NCI-H748 (cell line): ENCODE measurements around the gene LGALS9.

ENCODE experiments used
- DNase-seq: peaks from one replicate; lab custom pipeline; 2025; ENCODE audit not compliant: unreplicated experiment; lab: John Stamatoyannopoulos, UW

The LGALS9 gene

GRCh38 chr17:27602721-27603420, 28.1 kb upstream of the LGALS9 start:
- peak; percentile 59 for DNase-seq

DNA sequence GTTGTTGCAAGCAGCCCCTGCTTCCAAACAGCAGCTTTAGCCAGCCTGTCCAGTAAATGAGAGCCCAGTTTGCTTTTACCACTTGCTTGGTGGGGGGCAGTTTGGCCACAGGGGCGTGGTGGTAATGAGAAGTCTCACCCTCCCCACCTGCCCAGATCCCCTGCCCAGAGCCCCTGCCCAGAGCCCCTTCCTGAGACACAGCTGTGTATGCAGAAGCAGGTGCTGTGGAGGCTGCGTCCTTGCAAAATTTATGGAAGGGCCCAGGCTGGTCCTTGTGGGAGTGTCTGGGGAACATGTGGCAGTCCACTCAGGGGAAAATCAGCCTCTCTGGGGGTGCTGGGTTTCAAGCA, 27.6 kb upstream of the LGALS9 start:
- DNase-seq = no peak

DNA sequence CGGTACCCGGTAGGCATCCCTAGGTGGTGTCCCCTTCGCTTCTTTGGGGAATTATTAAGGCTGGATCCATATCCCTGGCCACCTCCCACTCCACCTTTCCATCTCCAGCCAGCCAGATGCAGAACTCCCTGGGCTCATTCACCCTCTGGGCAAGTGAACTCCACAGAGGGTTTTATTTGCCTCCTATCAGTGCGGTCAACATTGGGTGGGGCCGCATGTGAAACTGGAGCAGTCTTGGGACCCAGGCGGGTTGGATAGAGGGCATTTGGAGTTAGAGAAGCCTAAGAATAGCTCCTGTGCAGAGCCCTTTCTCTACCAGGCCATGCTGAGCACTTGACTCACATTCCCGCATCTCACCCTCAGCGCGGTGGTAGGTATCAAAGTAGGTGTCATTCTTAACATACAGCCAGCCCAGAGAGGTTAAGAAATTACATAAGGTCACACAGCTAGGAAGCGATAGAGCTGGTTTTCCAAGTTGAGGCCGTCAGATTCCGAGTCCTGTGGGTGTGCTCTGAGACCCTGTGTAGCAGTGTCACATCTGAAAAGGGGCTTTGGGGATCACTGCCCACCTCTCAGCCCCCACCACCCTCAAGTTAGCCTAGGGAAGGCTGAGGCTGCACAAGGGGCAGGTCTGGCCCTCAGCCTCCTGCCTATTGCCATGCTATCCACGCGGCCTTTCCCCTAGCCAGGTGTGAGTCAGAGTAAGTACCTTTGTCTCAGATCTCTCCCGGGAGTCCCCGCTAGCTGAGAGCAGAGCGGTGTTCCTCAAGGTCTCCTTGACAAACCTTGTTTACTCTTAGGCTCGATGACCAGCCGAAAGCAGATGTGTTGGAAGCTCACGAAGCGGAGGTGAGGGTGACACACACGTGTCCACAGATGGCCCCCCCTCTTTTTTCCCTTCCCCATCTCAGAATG, 26.9 kb upstream of the LGALS9 start:
- DNase-seq = no peak

- no peak for DNase-seq
These were observed 25.6 kb upstream of the LGALS9 start for GRCh38 chr17:27605409-27605808.

GRCh38 chr17:27607521-27608091, 23.4 kb upstream of the LGALS9 start:
- DNase-seq = no peak

DNA sequence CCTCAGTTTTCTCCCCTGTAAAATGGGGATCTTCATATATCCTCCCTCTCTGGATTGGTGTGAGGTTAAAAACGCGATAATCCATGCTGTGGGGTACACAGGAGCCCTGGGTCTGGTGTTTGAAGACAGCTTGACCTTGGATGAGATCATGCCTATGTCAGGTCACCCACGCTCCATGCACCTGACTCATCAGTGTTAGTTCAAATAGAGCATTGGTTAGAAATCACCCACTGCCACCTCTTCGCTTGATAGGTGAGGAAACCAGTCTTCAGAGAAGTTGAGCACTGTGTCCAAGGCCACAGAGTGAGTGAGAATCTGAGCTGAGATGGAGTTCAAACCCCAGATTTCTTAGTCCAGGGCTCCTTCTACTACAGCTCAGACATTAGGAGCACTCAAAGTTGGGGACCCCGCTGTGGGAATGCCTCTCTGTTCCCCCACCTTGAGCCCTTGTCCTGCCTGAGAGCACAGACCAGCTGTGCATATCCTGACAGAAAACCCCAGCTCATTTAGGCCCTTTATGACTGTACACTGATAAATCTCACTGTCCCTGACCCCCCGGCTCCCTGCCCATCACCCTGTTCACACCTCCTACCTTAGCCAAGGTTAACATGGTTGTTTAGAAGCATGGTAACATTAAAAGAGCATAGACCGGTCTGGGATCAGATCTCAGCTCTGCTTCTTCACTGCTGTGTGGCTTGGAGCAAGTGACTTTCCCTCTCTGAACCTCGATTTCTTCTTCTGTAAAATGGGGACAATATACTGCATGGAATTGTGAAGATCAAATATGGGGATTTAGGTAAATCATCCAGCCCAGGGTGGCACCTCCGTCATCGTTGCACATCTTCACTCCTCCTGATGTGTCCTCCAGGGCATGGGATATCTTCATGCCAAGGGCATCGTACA, 22.4 kb upstream of the LGALS9 start:
- no peak for DNase-seq

GRCh38 chr17:27609611-27610303, 21.2 kb upstream of the LGALS9 start:
- DNase-seq = no peak

DNA sequence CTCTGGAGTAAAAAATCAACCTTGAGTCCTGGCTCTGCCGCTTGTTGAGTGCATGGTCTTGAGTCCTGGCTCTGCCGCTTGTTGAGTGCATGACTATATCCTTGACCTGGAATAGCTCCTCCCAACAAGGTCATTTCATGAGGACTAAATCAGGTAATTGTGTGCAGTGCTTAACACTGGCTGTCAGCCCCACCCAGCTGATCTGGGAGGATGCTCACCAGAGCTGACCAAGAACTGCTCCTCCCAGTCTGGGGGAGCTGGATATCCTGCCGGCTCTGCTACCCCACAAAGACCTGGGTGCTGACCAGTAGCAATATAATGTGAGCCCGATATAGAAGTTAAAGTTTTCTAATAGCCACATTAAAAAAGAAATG, 20.7 kb upstream of the LGALS9 start:
- no peak for DNase-seq

GRCh38 chr17:27612160-27612770, 18.7 kb upstream of the LGALS9 start:
- DNase-seq = no peak

DNA sequence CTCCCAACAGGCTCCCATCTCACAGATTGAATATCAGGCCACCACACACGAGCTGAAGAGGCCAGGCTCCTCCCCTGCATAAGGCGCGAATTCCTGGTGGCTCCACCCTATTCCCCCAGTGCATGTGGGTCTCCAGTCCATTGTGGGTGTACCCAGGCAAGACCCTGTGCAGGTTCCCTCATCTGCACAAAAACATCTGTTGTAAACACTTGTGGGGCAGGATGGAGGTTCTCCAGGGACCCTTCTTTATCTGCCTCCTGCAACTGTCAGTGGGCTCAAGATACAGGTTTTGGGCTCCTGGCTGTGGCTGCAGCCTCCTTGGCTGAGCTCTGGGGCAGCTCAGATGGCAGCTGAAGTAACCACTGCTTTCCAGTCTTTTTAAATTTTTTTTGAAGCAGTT, 17.6 kb upstream of the LGALS9 start:
- DNase-seq = no peak

DNA sequence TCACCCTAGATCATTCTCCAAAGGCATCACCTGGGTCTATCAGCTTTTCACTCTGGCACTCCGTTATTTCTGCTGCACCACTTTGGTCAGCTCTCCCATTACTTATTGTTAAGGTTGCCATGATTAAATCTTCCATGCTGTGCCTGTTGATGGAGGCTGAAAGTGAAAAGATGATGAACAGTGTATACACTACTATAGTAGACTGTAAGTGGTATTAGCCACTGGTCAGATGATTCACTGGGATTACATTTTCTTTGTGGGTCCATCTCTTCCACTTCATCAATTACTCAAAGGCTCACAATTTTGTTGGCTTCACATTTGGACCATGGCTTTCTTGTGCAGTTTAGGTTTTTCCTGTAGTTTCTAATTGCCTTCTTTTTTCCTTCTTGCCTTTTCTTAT, 15.9 kb upstream of the LGALS9 start:
- DNase-seq = no peak

- no peak for DNase-seq
These were observed 14.6 kb upstream of the LGALS9 start for GRCh38 chr17:27616414-27616813.

DNA sequence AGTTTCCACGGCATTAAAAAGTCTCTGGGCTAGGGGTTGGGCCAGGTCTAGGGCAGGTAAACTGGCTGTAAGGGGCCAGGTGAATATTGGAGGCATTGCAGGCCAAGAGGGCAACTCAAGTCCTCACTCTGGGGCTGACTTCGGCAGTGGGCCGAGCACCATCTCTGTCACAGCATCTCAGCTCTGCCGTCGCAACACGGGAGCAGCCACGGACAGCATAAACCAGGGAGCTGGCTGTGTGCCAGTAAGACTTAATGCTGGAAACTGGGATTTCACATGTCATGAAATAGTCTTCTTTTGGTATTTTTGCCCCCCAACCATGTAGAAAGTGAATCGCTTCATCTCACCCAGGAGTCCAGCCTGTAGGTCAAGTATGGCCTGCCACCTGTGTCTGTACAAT, 12.6 kb upstream of the LGALS9 start:
- DNase-seq = no peak

- no peak for DNase-seq
These were observed 10.3 kb upstream of the LGALS9 start for GRCh38 chr17:27620721-27621120.

DNA sequence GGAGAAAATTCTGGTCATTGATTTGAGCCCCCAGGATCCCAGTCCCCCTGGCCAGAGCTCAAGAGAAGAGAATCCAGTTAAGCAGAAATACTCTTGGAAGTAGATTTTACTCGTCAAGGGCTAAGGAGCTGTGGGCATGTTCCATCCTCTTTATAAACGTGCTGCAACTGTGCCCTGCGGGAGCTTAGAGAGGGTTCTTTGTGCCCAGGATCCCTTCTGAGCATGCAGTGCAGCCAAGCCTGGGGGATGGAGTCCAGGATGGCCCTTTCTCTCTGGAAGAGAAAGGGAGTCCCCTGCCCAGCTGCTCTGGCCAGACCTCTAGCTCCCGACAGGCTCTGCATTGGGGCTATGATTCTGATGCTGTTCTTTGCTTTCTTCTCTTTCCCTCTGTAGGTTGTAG, 9.5 kb upstream of the LGALS9 start:
- DNase-seq = no peak

- DNase-seq = no peak
These were observed 8.9 kb upstream of the LGALS9 start for GRCh38 chr17:27621942-27622559.

- no peak for DNase-seq
These were observed 8.0 kb upstream of the LGALS9 start for GRCh38 chr17:27622986-27623385.

DNA sequence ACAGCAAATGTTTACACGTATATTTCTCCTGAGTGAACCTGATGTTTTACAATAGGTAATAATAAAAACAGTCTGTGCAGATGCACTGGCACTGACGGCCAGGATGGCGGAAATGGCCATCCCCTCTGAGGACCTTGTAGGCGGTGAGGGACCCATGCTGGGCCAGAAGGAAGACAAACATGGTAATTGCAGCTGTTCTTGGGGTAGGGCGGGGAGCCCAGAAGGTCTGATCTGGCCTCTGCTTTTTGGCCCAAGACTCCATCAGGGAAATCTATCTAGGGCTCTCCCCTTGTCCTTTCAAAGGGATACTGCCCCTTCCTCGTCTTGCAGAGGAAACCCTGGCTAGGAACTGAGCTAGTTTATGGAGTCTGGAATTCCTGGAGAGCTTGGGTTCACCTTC, 7.4 kb upstream of the LGALS9 start:
- DNase-seq = peak; percentile 19

GRCh38 chr17:27624539-27624938, 6.4 kb upstream of the LGALS9 start:
- DNase-seq = no peak

DNA sequence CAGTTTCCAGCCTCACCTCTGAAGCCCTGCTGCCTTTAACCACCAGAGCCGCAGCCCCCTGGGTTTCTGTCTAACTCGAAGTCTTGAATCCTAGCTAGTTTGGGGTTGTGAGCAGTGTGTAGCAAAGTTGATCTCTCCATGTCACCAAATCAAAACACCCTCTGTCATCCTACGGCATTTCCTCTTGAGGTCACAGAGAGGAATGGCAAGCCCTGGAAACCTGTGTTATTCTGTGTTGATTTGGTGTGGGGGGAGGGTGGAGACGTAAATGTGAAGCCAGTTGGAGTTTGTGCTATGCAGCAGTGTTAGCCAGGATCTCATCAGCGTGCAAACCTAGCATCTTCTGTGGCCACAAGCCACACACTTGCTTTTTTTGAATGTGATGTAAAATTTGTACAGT, 5.1 kb upstream of the LGALS9 start:
- DNase-seq = no peak
